NCI-H1092 treated with DMSO at 0.1 percent for 48 hours (cell line): ENCODE results near the gene RAP1GAP.

Source experiments
- DNase-seq: peaks from one replicate; lab custom pipeline; 2025; lab: John Stamatoyannopoulos, UW

The RAP1GAP gene

GRCh38 chr1:21590934-21591333 is 78.2 kb downstream of the RAP1GAP start:
- no peak for DNase-seq

GRCh38 chr1:21590126-21590880 is 78.9 kb downstream of the RAP1GAP start:
- peak; percentile 23 for DNase-seq

GRCh38 chr1:21589618-21590017 is 79.5 kb downstream of the RAP1GAP start:
- DNase-seq, result no peak

GRCh38 chr1:21587602-21587953 is 81.6 kb downstream of the RAP1GAP start:
- no peak for DNase-seq

GRCh38 chr1:21586846-21587601 is 82.1 kb downstream of the RAP1GAP start:
- no peak for DNase-seq

- no peak for DNase-seq
These were observed 82.9 kb downstream of the RAP1GAP start for GRCh38 chr1:21586222-21586621.

- DNase-seq, result no peak
These were observed 84.1 kb downstream of the RAP1GAP start for GRCh38 chr1:21585037-21585436.

- DNase-seq, result no peak
These were observed 85.1 kb downstream of the RAP1GAP start for GRCh38 chr1:21584096-21584495.

- no peak for DNase-seq
These were observed 89.4 kb downstream of the RAP1GAP start for GRCh38 chr1:21579791-21580190.

- no peak for DNase-seq
These were observed 91.2 kb downstream of the RAP1GAP start for GRCh38 chr1:21577933-21578332.

- DNase-seq, result no peak
These were observed 91.8 kb downstream of the RAP1GAP start for GRCh38 chr1:21577324-21577723.

- no peak for DNase-seq
These were observed 92.4 kb downstream of the RAP1GAP start for GRCh38 chr1:21576798-21577187.

GRCh38 chr1:21576031-21576797 is 92.9 kb downstream of the RAP1GAP start:
- DNase-seq, result no peak

- no peak for DNase-seq
These were observed 93.7 kb downstream of the RAP1GAP start for GRCh38 chr1:21575351-21575942.

GRCh38 chr1:21574466-21575151 is 94.5 kb downstream of the RAP1GAP start:
- DNase-seq, result peak; percentile 88

GRCh38 chr1:21573971-21574465 is 95.1 kb downstream of the RAP1GAP start:
- peak; percentile 96 for DNase-seq

GRCh38 chr1:21573475-21573874 is 95.7 kb downstream of the RAP1GAP start:
- no peak for DNase-seq

- DNase-seq, result no peak
These were observed 96.4 kb downstream of the RAP1GAP start for GRCh38 chr1:21572735-21573277.

- DNase-seq, result peak; percentile 11
These were observed 96.9 kb downstream of the RAP1GAP start for GRCh38 chr1:21572221-21572620.

- no peak for DNase-seq
These were observed 98.3 kb downstream of the RAP1GAP start for GRCh38 chr1:21570885-21571284.

GRCh38 chr1:21570528-21570875 is 98.7 kb downstream of the RAP1GAP start:
- DNase-seq, result no peak
